Dermis blood vessel endothelial cell (primary cell): ENCODE measurements around the gene MUC15. TPM values are rescaled to one million over a fixed set of nuclear protein-coding genes. Genes with fewer than 3 reads are reported as not detected.
"Not testable (repeated sequence)": the region's sequence is repeated elsewhere in the genome, so short reads cannot be mapped to it uniquely, and the experiment has no call there.

Experiments used
- DNase-seq: peaks from one replicate; pipeline ENCODE4 v3.0.0; 2010
- total RNA-seq: library from RNA; depleted of rRNA; stranded (reverse); fragments of >200 nt; gene quantifications from 2 replicates; pipeline ENCODE4 v1.2.3, GENCODE V29; 2014

Gene MUC15
- not detected in 2 replicates for total RNA-seq

DNA sequence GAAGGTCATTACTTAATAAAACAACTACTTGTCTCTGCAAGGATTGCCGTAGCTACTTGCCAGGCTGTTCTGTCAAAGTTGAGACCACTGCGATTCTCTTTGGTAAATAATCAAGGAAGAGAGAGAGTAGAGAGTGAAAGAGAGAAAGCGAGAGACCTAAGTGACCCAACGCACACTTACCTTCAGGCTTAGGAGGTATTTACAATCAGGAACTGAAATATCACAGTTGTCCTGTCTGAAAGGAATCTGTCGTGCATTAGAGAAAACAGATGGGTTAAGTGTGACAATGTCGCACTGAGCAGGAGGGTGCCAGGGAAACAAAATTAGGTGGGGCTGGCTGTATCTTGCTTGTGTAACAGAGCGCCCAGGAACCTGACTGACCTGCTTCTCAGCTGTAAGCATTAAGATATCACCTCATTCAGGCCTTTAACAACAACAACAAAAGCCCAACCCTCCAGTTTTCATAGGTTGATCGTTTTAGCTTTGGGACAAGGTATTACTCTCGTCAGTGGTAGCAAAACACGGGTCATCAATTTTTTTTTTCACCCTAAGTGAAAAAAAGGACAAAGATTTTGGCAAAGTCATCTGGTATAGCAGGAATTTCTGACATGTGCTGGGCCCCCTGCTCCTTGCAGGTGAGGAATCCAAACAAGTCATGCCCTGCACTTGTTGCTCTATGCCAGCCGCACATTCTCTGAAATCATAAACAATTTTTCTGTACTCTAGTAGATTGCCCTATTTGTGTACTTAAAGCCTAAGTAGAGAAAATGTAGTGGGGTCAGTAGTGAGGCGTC lies at the start of gene MUC15:
MUC15 (minus strand) TSS at position 403 of the 794 bp plus-strand sequence. CDS start 5,169 bp downstream, outside the sequence.
- DNase-seq = no peak

- DNase-seq = no peak
Observed at GRCh38 chr11:26621132-26621531, 49.1 kb upstream of the MUC15 start.

GRCh38 chr11:26620282-26621045 lies 48.4 kb upstream of the MUC15 start:
- DNase-seq = no peak

DNA sequence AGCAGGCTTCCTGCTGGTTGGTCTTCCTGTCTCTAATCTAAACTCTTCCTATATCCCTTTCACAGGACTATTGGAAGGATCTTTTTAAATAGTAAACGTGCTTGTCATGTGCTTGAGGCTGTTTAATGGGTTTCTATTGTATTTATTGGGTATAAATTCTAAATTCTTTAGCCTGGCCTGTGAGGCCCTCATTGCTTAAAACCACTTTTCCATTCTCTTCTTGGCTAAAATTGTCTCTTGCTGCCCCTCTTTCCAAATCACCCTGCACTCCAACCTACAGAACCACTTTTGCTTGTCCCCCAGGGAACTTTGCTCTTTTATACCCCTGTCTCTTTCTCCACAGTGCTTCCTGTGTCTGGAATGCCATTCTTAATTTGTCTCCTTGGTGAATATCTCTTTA lies 46.4 kb upstream of the MUC15 start:
- no peak for DNase-seq

DNA sequence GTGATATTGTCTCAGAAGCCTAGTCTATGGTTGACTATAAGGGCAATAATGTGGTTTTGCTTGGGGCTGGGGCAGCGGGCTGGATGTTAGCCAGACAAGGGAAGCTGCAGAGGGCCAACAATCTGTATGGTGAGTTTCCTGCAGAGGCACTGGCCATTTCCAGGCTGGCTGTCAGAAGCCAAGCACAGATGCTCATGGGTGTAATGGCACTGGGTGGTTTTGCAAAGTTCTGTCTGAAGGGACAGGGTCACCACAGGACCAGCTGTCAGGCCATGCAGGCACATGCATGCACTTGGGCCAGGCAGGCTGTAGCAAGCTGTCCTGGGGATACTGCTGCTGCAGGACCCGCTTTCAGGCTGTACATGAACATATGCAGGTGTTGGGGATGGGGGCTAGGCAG lies 41.7 kb upstream of the MUC15 start:
- DNase-seq = no peak

DNA sequence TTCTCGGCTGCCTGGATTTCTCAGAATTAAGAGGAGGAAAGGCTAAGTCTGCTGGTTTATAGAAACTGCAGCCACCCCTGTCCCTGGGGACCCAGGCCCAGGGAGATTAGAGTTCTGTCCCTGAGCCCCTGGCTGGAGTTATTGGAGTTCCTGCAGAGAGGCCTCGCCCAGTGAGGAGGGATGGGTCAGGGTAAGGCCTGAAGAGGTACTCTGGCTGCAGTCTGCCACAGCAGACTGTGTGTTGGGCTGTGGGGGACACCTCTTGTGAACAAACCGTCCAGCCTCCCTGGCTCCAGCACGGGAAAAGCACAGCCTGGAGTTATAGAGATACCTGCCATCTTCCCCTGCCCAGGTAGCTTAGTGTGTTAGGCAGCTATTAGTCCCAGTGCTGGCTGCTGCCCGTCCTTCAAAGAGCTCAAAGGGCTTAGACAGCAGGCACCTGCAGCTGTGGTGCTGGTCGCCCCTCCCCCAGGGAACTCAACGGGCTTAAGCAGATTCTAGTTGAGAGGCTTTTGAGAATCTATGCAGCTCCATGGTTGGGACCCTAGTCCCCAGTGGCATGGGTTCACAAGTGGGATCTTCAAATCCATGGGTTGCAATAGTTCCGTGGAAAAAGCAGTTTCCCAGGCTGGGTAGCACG lies 36.6 kb upstream of the MUC15 start:
- DNase-seq = no peak

DNA sequence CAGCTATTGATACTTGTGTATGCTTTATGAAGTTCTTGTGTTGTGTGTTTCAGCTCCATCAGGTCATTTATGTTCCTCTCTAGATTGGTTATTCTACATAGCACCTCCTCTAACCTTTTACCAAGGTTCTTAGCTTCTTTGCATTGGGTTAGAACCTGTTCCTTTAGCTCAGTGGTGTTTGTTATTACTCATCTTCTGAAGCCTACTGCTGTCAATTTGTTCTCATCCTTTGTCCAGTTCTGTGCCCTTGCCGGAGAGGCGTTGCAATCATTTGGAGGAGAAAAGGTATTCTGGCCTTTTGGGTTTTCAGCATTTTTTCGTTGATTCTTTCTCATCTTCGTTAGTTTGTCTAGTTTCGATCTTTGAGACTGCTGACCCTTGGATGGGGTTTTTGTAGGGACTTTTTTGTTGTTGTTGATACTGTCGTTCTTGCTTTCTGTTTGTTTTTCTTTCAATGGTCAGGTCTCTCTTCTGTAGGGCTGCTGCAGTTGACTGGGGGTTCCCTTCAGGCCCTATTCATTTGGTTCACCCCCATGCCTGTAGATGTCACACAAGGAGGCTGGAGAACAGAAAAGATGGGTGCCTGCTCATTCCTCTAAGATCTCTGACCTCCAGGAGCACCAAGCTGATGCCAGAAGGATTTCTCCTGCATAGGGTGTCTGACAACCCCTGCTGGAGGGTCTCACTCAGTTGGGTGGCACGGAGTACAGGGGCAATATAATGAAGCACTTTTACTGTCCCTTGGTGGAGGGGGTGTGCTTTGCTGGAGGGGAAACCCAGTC lies 35.9 kb upstream of the MUC15 start:
- no peak for DNase-seq

DNA sequence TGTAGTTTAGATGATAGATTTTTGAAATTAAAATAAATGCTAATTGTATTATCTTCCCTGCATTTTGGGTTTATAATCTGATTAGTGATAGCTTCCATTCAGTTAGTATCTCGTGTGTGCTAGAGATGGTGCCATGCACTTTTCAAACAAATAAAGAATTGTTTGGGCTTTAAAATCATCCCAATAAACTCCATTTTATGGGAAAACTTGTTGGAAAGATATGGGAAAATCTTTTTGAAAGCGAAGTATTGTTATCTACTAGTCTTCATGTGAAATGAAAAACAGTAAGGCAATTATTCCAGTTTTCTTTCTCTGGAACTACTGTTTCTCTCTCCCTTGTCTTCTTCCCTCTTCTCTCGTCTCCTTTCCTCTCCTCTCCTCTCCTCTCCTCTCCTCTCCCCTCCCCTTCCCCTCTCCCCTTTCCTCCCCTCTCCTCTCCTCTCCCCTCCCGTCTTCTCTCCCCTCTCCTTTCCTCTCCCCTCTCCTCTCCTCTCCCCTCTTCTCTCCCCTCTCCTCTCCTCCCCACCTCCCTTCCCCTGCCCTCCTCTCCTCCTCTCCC lies 27.9 kb upstream of the MUC15 start:
- no peak for DNase-seq

DNA sequence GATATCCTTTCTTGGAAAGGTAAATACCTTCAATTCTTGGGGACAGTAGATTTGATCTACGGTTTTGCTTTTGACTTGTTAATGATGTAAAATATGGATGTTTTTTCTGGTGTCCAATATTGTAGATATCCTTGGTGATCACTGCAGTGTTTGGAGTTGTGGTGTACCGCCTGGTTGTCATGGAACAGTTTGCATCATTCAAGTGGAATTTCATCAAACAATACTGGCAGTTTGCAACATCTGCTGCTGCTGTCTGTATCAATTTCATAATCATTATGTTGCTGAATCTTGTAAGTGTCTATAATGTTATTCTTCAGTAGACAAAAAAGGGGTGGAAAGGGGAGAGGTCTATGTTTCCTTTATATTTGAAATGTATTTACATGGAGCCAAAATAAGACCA lies 27.4 kb upstream of the MUC15 start:
- no peak for DNase-seq

- DNase-seq = no peak
Observed at GRCh38 chr11:26597899-26598298, 25.8 kb upstream of the MUC15 start.

DNA sequence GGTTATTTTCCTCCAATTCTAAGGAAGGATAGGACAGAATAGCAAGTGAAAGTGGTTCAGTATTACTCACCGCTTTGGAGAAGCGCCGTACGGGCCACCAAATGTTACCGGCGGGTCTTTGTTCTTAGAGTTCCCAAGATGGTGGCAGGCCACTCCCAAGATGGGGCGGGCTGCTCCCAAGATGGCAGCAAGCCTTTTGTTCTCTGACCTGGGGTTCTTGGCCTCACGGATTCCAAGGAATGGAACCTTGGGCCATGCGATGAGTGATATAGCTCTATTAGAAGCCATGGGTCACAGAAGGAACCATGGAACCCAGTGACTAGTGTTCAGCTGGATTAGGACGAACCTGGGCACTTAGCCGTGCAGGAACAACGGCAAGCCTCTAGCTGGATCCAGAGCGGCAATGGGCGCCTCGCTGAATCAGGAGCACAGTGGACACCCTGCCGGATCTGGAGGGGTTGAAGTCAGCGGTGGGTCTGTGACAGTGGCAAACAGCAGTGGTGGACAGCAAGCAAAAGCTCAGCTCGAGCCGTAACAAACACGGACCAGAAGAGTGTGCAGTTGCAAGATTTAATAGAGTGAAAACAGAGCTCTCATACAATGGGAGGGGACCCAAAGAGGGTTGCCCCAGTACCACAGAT lies 25.1 kb upstream of the MUC15 start:
- not testable (repeated sequence) for DNase-seq

DNA sequence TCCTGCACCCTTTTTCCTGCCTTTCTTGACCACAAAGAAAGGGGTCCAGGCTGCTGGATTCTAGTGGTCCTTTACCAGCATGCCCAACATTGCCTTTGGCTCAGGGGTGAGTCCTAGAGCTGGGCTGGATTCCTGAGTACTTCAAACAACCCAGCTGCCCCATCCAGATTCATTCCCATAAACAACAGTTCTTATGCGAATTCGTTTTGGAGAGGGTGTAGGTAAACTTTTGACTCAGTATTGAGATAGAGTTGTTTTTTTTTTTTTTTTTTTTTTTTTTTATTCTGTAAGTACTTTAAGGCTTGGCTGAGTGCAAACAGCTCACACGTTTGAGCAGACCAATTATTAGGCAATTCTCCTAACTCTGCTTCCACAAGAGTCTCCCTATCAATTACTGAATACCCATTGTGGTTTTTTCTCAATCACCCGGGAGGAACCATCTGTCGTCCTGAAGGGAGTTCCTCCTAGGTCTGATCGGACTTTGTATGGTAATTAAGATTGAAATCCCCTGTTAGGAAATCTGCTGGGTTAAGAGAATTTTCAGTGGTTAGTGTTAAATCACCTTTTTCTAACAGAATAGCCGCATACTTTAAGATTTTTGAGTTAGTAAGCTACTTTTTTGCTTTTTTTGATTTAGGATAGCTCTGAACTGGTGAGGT lies 23.3 kb upstream of the MUC15 start:
- not testable (repeated sequence) for DNase-seq

- DNase-seq = no peak
Observed at GRCh38 chr11:26593691-26594090, 21.6 kb upstream of the MUC15 start.

DNA sequence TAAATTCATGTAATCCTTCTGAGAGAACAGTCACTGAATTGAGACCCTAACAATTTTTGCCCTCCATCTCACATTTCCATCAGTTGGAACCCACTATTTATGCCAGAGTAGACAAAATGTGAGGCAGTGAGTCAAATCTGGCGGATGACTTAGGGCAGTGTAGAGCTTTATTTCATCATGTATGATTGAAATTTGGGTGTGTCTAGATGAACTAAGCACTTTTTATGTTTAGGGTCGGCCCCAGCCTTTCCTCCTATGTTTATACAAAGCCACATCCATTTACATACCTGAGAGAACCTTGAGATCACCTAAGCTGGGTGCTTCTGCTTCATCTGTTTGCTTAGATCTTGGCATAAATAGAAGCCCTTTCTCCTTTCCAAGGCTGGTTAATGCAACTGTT lies 15.0 kb upstream of the MUC15 start:
- DNase-seq = no peak

DNA sequence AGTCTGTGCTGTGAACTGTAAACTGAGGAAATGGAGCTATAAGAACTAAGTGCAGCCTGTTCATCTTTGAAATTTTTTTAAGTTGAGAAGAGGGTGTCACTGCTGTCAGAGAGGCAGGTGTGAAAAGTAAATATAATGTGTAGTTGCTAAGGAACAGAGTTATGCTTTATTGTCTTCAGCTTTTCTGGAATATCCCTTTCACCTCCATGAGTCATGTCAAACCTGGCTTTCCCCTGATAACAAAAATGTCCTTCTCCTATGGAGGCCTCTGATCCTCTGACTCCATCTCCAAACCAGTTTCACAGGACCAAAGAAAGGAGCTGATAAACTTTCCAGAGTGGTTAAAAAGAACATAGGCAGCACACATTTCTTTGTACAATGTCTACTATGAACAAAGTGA lies 12.8 kb upstream of the MUC15 start:
- no peak for DNase-seq

DNA sequence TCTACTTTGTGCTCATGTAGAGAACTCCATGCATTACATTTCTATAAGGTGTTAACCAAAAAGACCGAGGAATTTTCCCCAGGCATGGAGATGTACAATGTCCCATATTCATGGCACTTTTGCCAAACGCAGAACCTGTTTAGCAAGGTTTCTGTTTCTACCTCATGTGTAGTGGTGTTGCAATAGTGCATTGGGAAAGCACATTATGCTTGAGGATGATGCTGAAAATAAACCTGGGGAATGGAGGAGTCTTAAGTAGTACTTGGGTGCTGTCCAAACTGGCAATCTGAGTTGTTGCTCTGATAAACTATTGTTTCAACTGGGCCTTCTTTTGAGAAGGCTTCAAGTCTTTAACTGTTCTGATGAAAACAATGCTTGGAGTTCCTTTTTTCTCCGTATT lies 11.5 kb upstream of the MUC15 start:
- DNase-seq = no peak

- no peak for DNase-seq
Observed at GRCh38 chr11:26580929-26581328, 8.9 kb upstream of the MUC15 start.

DNA sequence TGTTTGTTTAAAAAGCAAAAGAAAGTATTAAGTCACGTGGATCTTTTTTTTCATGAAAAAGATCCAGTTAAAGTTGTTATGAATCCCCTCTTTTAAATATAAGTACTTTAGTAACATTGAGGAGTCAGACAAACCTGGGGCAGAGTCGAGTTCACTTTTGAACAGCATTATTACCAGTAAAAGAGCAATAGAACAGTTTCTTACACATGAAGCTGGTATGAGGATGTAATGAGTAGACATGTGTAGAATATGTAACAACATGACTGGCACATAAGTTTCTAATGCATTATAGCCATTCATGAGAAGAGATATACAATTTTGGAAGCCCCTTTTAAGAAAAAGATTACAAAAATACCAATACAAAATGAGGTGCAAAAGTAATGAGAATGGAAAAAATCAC lies 7.6 kb upstream of the MUC15 start:
- DNase-seq = no peak

DNA sequence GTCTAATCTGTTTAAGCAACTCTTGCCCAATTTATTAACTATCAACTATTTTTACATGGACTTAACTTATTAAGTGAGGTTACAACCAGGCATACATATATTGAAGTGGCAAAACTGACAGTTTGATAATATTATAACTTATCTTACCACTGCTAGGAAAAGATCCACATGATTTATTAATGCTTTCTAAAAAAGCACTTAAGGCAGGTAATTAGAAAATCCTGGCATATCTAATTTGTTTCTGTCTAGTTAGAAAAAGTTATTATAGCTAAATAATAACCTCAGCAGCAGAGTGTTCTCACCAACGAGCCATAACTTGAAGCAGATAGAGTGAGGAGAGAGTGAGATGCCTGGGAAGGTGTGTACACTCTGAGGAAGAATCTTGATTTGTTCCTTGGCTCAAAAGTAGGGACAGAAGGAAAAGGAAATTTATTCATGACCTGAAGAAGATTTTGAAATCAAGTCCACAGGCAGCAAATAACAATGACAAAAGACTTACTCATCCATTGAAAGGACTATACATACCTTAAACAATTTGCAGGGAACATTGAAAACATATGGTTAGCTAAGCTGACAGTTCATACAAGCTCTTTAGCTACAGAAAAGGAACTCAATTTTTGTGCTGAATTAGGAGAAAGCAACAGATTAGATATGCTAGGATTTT lies 7.1 kb upstream of the MUC15 start:
- DNase-seq = no peak

DNA sequence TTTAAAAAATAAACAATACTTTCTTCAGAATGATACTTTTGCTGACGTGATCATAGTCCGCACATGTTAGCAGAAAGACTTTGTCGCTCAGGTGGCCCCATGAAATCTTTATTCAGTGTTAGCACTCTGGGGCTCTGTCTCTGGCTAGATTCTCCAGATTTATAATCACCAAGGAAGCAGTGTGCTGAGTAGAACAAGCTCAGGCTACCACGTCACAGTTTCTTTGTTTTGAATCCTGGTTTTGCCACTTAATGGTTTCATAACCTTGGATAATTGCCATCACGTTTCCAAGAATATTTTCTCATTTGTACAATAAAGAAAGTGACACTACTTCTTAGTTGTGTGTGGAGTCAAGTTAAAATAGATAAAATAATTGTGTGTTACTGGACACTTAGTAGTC lies 3.9 kb upstream of the MUC15 start:
- no peak for DNase-seq

GRCh38 chr11:26573896-26574295 lies 1.8 kb upstream of the MUC15 start:
- no peak for DNase-seq
